ENCODE data around the gene NENF.

Gene NENF

GRCh38 chr1:212451416-212452322 lies 18.9 kb downstream of the NENF start:
- Histone ChIP-seq H3K4me2 (ENCODE audit: low read length) (no peak overlapping the region), H3K9me2 (ENCODE audit: low read depth, low read length) (no peaks in the 10 kb centered on the region), H3K79me2 (ENCODE audit: insufficient read depth, low read length) (no peaks in the 10 kb centered on the region), H3K9ac (ENCODE audit: low read length) (no peak overlapping the region), H4K20me1 (ENCODE audit: insufficient read depth, low read length) (no peaks in the 10 kb centered on the region), H3K9me3 (ENCODE audit: low read length) (no peaks in the 10 kb centered on the region), H3K27ac (ENCODE audit: low read depth, low read length, poor library complexity, severe bottlenecking) (no peak overlapping the region), H3K4me3 (ENCODE audit: low read depth, low read length, poor library complexity, severe bottlenecking) (no peak overlapping the region), H3K27me3 (ENCODE audit: insufficient read depth, low read length) (no peaks in the 10 kb centered on the region), H2AFZ (ENCODE audit: low read length) (no peak overlapping the region), H3K4me1 (ENCODE audit: insufficient read depth, low read length, severe bottlenecking) (peaks cover 10% of the 10 kb centered on the region), H3F3A (ENCODE audit: insufficient read depth, low read length) (no peaks in the 10 kb centered on the region), H3K36me3 (ENCODE audit: insufficient read depth, low read length) (no peaks in the 10 kb centered on the region; the same call in 1 of the 2 replicates)
- no peak for TF ChIP-seq EZH2 (IDR thresholded peaks at IDR 0.05; ENCODE audit: borderline replicate concordance, low read length)
- no peak for TF ChIP-seq CTCF (IDR thresholded peaks at IDR 0.05; ENCODE audit: low read length)

- Histone ChIP-seq H3K36me3 (ENCODE audit: insufficient read depth, low read length) (no peaks in the 10 kb centered on the region; the same call in 1 of the 2 replicates), H3K79me2 (ENCODE audit: insufficient read depth, low read length) (no peaks in the 10 kb centered on the region), H3K9me2 (ENCODE audit: low read depth, low read length) (no peaks in the 10 kb centered on the region), H3K9ac (ENCODE audit: low read length) (no peak overlapping the region), H3K27ac (ENCODE audit: low read depth, low read length, poor library complexity, severe bottlenecking) (no peak overlapping the region), H3F3A (ENCODE audit: insufficient read depth, low read length) (no peaks in the 10 kb centered on the region), H3K27me3 (ENCODE audit: insufficient read depth, low read length) (no peaks in the 10 kb centered on the region), H3K4me2 (ENCODE audit: low read length) (no peak overlapping the region), H3K4me3 (ENCODE audit: low read depth, low read length, poor library complexity, severe bottlenecking) (no peak overlapping the region), H3K4me1 (ENCODE audit: insufficient read depth, low read length, severe bottlenecking) (peaks cover 10% of the 10 kb centered on the region), H3K9me3 (ENCODE audit: low read length) (no peaks in the 10 kb centered on the region), H2AFZ (ENCODE audit: low read length) (no peak overlapping the region), H4K20me1 (ENCODE audit: insufficient read depth, low read length) (no peaks in the 10 kb centered on the region)
- TF ChIP-seq EZH2 (IDR thresholded peaks at IDR 0.05; ENCODE audit: borderline replicate concordance, low read length) (no peak), CTCF (IDR thresholded peaks at IDR 0.05; ENCODE audit: low read length) (peak; percentile 11; the same call in 1 of the 2 replicates)
Observed at GRCh38 chr1:212452323-212453155, 19.8 kb downstream of the NENF start.

- Histone ChIP-seq H3K79me2 (ENCODE audit: insufficient read depth, low read length) (no peaks in the 10 kb centered on the region), H3K4me2 (ENCODE audit: low read length) (no peak overlapping the region), H3K27me3 (ENCODE audit: insufficient read depth, low read length) (no peaks in the 10 kb centered on the region), H3K36me3 (ENCODE audit: insufficient read depth, low read length) (no peaks in the 10 kb centered on the region; the same call in 1 of the 2 replicates), H3F3A (ENCODE audit: insufficient read depth, low read length) (no peaks in the 10 kb centered on the region), H3K9me2 (ENCODE audit: low read depth, low read length) (no peaks in the 10 kb centered on the region), H3K27ac (ENCODE audit: low read depth, low read length, poor library complexity, severe bottlenecking) (no peak overlapping the region), H2AFZ (ENCODE audit: low read length) (no peak overlapping the region), H4K20me1 (ENCODE audit: insufficient read depth, low read length) (no peaks in the 10 kb centered on the region), H3K9me3 (ENCODE audit: low read length) (0 out of 2 replicates have a peak, but pooled peaks cover 2% of the 10 kb centered on the region), H3K9ac (ENCODE audit: low read length) (no peak overlapping the region), H3K4me1 (ENCODE audit: insufficient read depth, low read length, severe bottlenecking) (peaks cover 10% of the 10 kb centered on the region), H3K4me3 (ENCODE audit: low read depth, low read length, poor library complexity, severe bottlenecking) (no peak overlapping the region)
- TF ChIP-seq CTCF (IDR thresholded peaks at IDR 0.05; ENCODE audit: low read length) = no peak
- TF ChIP-seq EZH2 (IDR thresholded peaks at IDR 0.05; ENCODE audit: borderline replicate concordance, low read length) = no peak
Observed at GRCh38 chr1:212453156-212453857, 20.6 kb downstream of the NENF start.
